HG03039 (cell line): Measurements from ENCODE around the gene OLIG3.

Experiments used
- ATAC-seq: cut with Tn5 transposase; IDR thresholded peaks from one replicate; pipeline ENCODE4 v1.9.1; 2021; ENCODE audit warnings: mild to moderate bottlenecking, moderate library complexity; ENCODE audit not compliant: unreplicated experiment

The OLIG3 gene

GRCh38 chr6:137494281-137494987 lies at the start of gene OLIG3:
Gene OLIG3 (minus strand): TSS chr6:137494394. CDS start chr6:137494170, 224 bp downstream.
- ATAC-seq, result no peak

GRCh38 chr6:137543114-137543513 lies 48.9 kb upstream of the OLIG3 start:
- no peak for ATAC-seq

- ATAC-seq, result no peak
Observed at GRCh38 chr6:137542713-137543112, 48.5 kb upstream of the OLIG3 start.

- no peak for ATAC-seq
Observed at GRCh38 chr6:137541534-137542063, 47.4 kb upstream of the OLIG3 start.

- no peak for ATAC-seq
Observed at GRCh38 chr6:137536104-137536773, 42.0 kb upstream of the OLIG3 start.

- no peak for ATAC-seq
Observed at GRCh38 chr6:137531376-137532092, 37.3 kb upstream of the OLIG3 start.

GRCh38 chr6:137530404-137530803 lies 36.2 kb upstream of the OLIG3 start:
- no peak for ATAC-seq

GRCh38 chr6:137522831-137523230 lies 28.6 kb upstream of the OLIG3 start:
- ATAC-seq, result no peak

GRCh38 chr6:137522198-137522798 lies 28.1 kb upstream of the OLIG3 start:
- no peak for ATAC-seq

GRCh38 chr6:137520520-137520919 lies 26.3 kb upstream of the OLIG3 start:
- ATAC-seq, result no peak

- no peak for ATAC-seq
Observed at GRCh38 chr6:137519629-137520176, 25.5 kb upstream of the OLIG3 start.

GRCh38 chr6:137518386-137518983 lies 24.3 kb upstream of the OLIG3 start:
- ATAC-seq, result no peak

- ATAC-seq, result no peak
Observed at GRCh38 chr6:137514418-137514817, 20.2 kb upstream of the OLIG3 start.

- no peak for ATAC-seq
Observed at GRCh38 chr6:137512757-137513605, 18.8 kb upstream of the OLIG3 start.

GRCh38 chr6:137510923-137511322 lies 16.7 kb upstream of the OLIG3 start:
- ATAC-seq, result no peak

- no peak for ATAC-seq
Observed at GRCh38 chr6:137498481-137499190, 4.4 kb upstream of the OLIG3 start.

GRCh38 chr6:137497721-137498463 lies 3.7 kb upstream of the OLIG3 start:
- ATAC-seq, result no peak
